OCI-LY7 (cell line): Measurements from ENCODE around the gene FBRSL1. TPM values are rescaled to one million over a fixed set of nuclear protein-coding genes. Genes with fewer than 3 reads are reported as not detected.
A peak's percentile ranks its signal among the peaks of the same experiment; 100 is the strongest.

ENCODE experiments used
- BruUV-seq: library from RNA; stranded (reverse); fragments of 400-500 nt; replicated peaks from 2 replicates; lab custom pipeline; 2021; lab: Mats Ljungman, UMichigan
- CTCF ChIA-PET: fragments of 300-600 bp; sonication (Branson Sonifier 250); formaldehyde crosslinking; loops from one replicate; lab custom pipeline; 2022; ENCODE audit warnings: antibody characterized with exemption; ENCODE audit not compliant: unreplicated experiment; lab: Charles Lee
- POLR2A ChIA-PET: fragments of 300-600 bp; sonication (Branson Sonifier 250); formaldehyde crosslinking; loops from one replicate; lab custom pipeline; 2022; ENCODE audit warnings: antibody characterized with exemption; lab: Charles Lee
- DNase-seq: peaks from one replicate; pipeline ENCODE4 v3.0.0-alpha.2; 2015; ENCODE audit warnings: low spot score
- H2AFZ ChIP-seq: fragments of 200-600 bp; sonication (generic), shearing (Covaris generic); 2 replicates; pipeline ENCODE4 v1.6.1; 2014; ENCODE audit warnings: mild to moderate bottlenecking, antibody characterized with exemption, low read length, moderate library complexity
- H3K27ac ChIP-seq: fragments of 200-600 bp; sonication (generic); 2 replicates; pipeline ENCODE4 v1.5.1; 2014; ENCODE audit warnings: mixed run types, low read depth, mild to moderate bottlenecking, moderate library complexity, low read length, inconsistent platforms; ENCODE audit not compliant: poor library complexity, severe bottlenecking
- H3K36me3 ChIP-seq: fragments of 200-600 bp; sonication (generic); 2 replicates; pipeline ENCODE4 v1.6.1; 2014; ENCODE audit warnings: mild to moderate bottlenecking, antibody characterized with exemption, low read length, moderate library complexity, mixed read lengths; ENCODE audit not compliant: insufficient read depth
- H3K4me1 ChIP-seq: fragments of 200-600 bp; sonication (generic); 2 replicates; pipeline ENCODE4 v1.5.1; 2014; ENCODE audit warnings: mild to moderate bottlenecking, low read length; ENCODE audit not compliant: insufficient read depth, poor library complexity, severe bottlenecking
- H3K4me2 ChIP-seq: fragments of 200-600 bp; sonication (generic); 2 replicates; pipeline ENCODE4 v1.6.1; 2014; ENCODE audit warnings: mild to moderate bottlenecking, low read length
- H3K4me3 ChIP-seq: fragments of 200-600 bp; sonication (generic); 2 replicates; pipeline ENCODE4 v1.5.1; 2014; ENCODE audit warnings: mild to moderate bottlenecking, low read depth, low read length; ENCODE audit not compliant: poor library complexity, severe bottlenecking
- H3K79me2 ChIP-seq: fragments of 200-600 bp; sonication (generic); 2 replicates; pipeline ENCODE4 v1.6.1; 2016; ENCODE audit warnings: low read depth, mild to moderate bottlenecking, low read length, moderate library complexity, mixed read lengths; ENCODE audit not compliant: insufficient read depth
- H3K9me2 ChIP-seq: fragments of 200-600 bp; sonication (generic); 2 replicates; pipeline ENCODE4 v1.6.1; 2016; ENCODE audit warnings: mild to moderate bottlenecking, low read length, mixed read lengths; ENCODE audit not compliant: insufficient read depth
- H3K9me3 ChIP-seq: fragments of 200-600 bp; sonication (generic); 2 replicates; pipeline ENCODE4 v1.6.1; 2014; ENCODE audit warnings: mild to moderate bottlenecking, mixed run types, low read length, mixed read lengths
- H4K20me1 ChIP-seq: fragments of 200-600 bp; sonication (generic); 2 replicates; pipeline ENCODE4 v1.6.1; 2014; ENCODE audit warnings: mild to moderate bottlenecking, antibody characterized with exemption, low read length, moderate library complexity, mixed read lengths; ENCODE audit not compliant: insufficient read depth
- EZH2phosphoT487 ChIP-seq: fragments of 200-600 bp; sonication (generic); IDR thresholded peaks from 2 replicates; pipeline ENCODE4 v1.6.1; 2018; ENCODE audit warnings: low read depth, borderline replicate concordance, mild to moderate bottlenecking, mixed run types, antibody characterized with exemption, low read length, moderate library complexity, mixed read lengths
- intact Hi-C: fragments of 100-400 bp; cut with micrococcal nuclease; formaldehyde crosslinking; loops from one replicate; pipeline ENCODE4 v1.10.0; 2022; ENCODE audit not compliant: unreplicated experiment
- total RNA-seq, 2 experiments: library from RNA; depleted of rRNA in 1 of 2; stranded (reverse); fragments of >200 nt in 1 of 2; shearing (Covaris generic) in 1 of 2; gene quantifications; 2 replicates each; pipeline ENCODE4 v1.2.3, GENCODE V29; 2014 to 2022
- TF ChIP-seq, protein P1 (sequence below): fragments of 200-600 bp; sonication (generic); conservative IDR thresholded peaks from 2 replicates; pipeline ENCODE4 v1.5.1; 2014; ENCODE audit warnings: mild to moderate bottlenecking, antibody characterized with exemption, low read length, moderate library complexity, mixed read lengths

The FBRSL1 gene
- total RNA-seq, 2 experiments from 2014 or later = 24.6 to 87.8 TPM

DNA sequence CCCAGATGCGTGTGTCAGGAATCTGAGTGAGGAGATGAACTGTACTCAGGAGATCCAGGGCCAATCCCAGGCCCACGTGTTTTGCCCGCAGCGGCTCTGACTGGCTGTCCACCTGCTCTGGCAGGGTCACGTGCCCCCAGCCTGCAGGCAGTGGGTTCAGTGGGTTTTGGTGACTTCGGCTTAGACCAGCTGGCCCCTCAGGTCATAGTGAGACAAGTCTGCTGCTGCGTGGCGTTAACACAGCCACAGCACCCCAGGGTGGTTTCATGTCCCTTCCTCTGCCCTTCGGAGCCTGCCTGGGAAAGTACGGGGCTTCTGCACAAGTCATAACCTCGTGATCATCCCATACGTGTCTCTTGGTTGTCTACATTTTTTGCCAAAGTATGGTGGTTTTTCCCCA, 2.6 kb downstream of the FBRSL1 start:
- TF ChIP-seq EZH2phosphoT487 = no peak
- TF ChIP-seq, protein P1, sequence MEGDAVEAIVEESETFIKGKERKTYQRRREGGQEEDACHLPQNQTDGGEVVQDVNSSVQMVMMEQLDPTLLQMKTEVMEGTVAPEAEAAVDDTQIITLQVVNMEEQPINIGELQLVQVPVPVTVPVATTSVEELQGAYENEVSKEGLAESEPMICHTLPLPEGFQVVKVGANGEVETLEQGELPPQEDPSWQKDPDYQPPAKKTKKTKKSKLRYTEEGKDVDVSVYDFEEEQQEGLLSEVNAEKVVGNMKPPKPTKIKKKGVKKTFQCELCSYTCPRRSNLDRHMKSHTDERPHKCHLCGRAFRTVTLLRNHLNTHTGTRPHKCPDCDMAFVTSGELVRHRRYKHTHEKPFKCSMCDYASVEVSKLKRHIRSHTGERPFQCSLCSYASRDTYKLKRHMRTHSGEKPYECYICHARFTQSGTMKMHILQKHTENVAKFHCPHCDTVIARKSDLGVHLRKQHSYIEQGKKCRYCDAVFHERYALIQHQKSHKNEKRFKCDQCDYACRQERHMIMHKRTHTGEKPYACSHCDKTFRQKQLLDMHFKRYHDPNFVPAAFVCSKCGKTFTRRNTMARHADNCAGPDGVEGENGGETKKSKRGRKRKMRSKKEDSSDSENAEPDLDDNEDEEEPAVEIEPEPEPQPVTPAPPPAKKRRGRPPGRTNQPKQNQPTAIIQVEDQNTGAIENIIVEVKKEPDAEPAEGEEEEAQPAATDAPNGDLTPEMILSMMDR = no peak
- Histone ChIP-seq H3K9me2 (no peaks in the 10 kb centered on the region), H3K79me2 (no peaks in the 10 kb centered on the region), H3K4me2 (peak overlapping the region; percentile 97; the same call in 1 of the 2 replicates), H3K9me3 (no peaks in the 10 kb centered on the region), H2AFZ (no peak overlapping the region), H3K4me1 (peaks cover 28% of the 10 kb centered on the region), H3K36me3 (no peaks in the 10 kb centered on the region), H3K27ac (no peak overlapping the region), H3K4me3 (no peak overlapping the region), H4K20me1 (peaks cover 10% of the 10 kb centered on the region; the same call in 1 of the 2 replicates)
- DNase-seq = no peak
- intact Hi-C loops = no loop called here
- no TSS peak for BruUV-seq
- CTCF ChIA-PET = no interaction called here
- POLR2A ChIA-PET = no interaction called here

GRCh38 chr12:132492951-132493350, 3.0 kb downstream of the FBRSL1 start:
- peak overlapping the region; percentile 97; the same call in 1 of the 2 replicates for H3K4me2 ChIP-seq
- CTCF ChIA-PET = no interaction called here

More at GRCh38 chr12:132492951-132493350, 3.0 kb downstream of the FBRSL1 start:
- H3K27ac ChIP-seq = no peak overlapping the region
- no peaks in the 10 kb centered on the region for H3K36me3 ChIP-seq
- POLR2A ChIA-PET = no interaction called here
- intact Hi-C loops = no loop called here
- no peak overlapping the region for H3K4me3 ChIP-seq
- TF ChIP-seq, protein P1 = no peak
- TF ChIP-seq EZH2phosphoT487 = no peak
- DNase-seq = no peak
- H4K20me1 ChIP-seq = peaks cover 10% of the 10 kb centered on the region; the same call in 1 of the 2 replicates
- no peaks in the 10 kb centered on the region for H3K9me2 ChIP-seq
- no peaks in the 10 kb centered on the region for H3K9me3 ChIP-seq
- no peak overlapping the region for H2AFZ ChIP-seq
- no TSS peak for BruUV-seq
- H3K4me1 ChIP-seq = peaks cover 28% of the 10 kb centered on the region
- no peaks in the 10 kb centered on the region for H3K79me2 ChIP-seq
